HepG2 (cell line): ENCODE results near the gene FRK.

Source experiments
- CBFB ChIP-seq: sonication (generic); formaldehyde crosslinking; IDR thresholded peaks from 2 replicates; pipeline ENCODE4 v1.4.0; 2020; ENCODE audit warnings: missing genetic modification reagents
- RAD51 ChIP-seq: fragments of 450-650 bp; IDR thresholded peaks from 2 replicates; pipeline ENCODE4 v1.6.1; 2016; ENCODE audit warnings: borderline replicate concordance
- XRCC5 ChIP-seq: fragments of 200-400 bp; formaldehyde crosslinking; optimal IDR thresholded peaks from 2 replicates; pipeline ENCODE3; 2017; ENCODE audit warnings: mild to moderate bottlenecking, low read length
- ZGPAT ChIP-seq: IDR thresholded peaks from 2 replicates; pipeline ENCODE4 v1.6.1; 2016; ENCODE audit warnings: mild to moderate bottlenecking
- ZNF205 ChIP-seq: IDR thresholded peaks from 2 replicates; pipeline ENCODE4 v1.6.1; 2018; ENCODE audit warnings: missing biosample characterization, missing genetic modification reagents
- ZNF225 ChIP-seq: sonication (generic); formaldehyde crosslinking; IDR thresholded peaks from 2 replicates; pipeline ENCODE4 v1.4.0; 2020; ENCODE audit warnings: mild to moderate bottlenecking, missing genetic modification reagents
- TF ChIP-seq, protein P1 (sequence below): sonication (generic); formaldehyde crosslinking; IDR thresholded peaks from 2 replicates; pipeline ENCODE4 v1.4.0; 2020; ENCODE audit warnings: missing genetic modification reagents, borderline replicate concordance
- TF ChIP-seq, protein P2 (sequence below): sonication (generic); formaldehyde crosslinking; IDR thresholded peaks from 2 replicates; pipeline ENCODE4 v1.8.0; 2022; ENCODE audit warnings: mild to moderate bottlenecking, missing genetic modification reagents, moderate library complexity
- TF ChIP-seq, protein P3 (sequence below): sonication (generic); formaldehyde crosslinking; IDR thresholded peaks from 2 replicates; pipeline ENCODE4 v1.5.0; 2020; ENCODE audit warnings: mild to moderate bottlenecking, missing genetic modification reagents, moderate library complexity
- TF ChIP-seq, protein P4 (sequence below): IDR thresholded peaks from 2 replicates; pipeline ENCODE4 v1.6.1; 2012; ENCODE audit warnings: inconsistent platforms

DNA sequence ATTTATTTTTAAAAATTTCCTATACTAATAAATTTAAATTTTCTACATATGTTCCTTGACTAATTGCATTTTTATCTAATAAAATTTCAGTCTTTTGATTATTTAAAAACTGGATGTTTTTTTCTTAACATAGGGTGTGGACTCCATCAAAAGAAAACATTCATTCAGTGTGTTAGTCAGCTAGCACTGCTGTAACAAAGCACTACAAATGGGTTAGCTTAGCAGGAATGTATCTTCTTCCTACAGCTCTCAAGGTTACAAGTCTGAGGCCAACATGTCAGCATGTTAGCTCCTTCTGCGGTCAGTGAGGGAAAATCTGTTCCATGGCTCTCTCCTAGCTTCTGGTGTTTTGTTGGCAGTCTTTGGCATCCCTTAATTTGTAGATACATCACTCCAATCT lies 32.5 kb downstream of the FRK start:
- TF ChIP-seq, protein P1, sequence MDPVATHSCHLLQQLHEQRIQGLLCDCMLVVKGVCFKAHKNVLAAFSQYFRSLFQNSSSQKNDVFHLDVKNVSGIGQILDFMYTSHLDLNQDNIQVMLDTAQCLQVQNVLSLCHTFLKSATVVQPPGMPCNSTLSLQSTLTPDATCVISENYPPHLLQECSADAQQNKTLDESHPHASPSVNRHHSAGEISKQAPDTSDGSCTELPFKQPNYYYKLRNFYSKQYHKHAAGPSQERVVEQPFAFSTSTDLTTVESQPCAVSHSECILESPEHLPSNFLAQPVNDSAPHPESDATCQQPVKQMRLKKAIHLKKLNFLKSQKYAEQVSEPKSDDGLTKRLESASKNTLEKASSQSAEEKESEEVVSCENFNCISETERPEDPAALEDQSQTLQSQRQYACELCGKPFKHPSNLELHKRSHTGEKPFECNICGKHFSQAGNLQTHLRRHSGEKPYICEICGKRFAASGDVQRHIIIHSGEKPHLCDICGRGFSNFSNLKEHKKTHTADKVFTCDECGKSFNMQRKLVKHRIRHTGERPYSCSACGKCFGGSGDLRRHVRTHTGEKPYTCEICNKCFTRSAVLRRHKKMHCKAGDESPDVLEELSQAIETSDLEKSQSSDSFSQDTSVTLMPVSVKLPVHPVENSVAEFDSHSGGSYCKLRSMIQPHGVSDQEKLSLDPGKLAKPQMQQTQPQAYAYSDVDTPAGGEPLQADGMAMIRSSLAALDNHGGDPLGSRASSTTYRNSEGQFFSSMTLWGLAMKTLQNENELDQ (CRISPR knock-in tag) = no peak
- TF ChIP-seq RAD51 (no peak), ZGPAT (CRISPR knock-in tag) (no peak), ZNF225 (CRISPR knock-in tag) (no peak), CBFB (no peak), XRCC5 (no peak), ZNF205 (CRISPR knock-in tag) (no peak)
- TF ChIP-seq, protein P2, sequence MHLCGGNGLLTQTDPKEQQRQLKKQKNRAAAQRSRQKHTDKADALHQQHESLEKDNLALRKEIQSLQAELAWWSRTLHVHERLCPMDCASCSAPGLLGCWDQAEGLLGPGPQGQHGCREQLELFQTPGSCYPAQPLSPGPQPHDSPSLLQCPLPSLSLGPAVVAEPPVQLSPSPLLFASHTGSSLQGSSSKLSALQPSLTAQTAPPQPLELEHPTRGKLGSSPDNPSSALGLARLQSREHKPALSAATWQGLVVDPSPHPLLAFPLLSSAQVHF (CRISPR knock-in tag) = no peak
- TF ChIP-seq, protein P3, sequence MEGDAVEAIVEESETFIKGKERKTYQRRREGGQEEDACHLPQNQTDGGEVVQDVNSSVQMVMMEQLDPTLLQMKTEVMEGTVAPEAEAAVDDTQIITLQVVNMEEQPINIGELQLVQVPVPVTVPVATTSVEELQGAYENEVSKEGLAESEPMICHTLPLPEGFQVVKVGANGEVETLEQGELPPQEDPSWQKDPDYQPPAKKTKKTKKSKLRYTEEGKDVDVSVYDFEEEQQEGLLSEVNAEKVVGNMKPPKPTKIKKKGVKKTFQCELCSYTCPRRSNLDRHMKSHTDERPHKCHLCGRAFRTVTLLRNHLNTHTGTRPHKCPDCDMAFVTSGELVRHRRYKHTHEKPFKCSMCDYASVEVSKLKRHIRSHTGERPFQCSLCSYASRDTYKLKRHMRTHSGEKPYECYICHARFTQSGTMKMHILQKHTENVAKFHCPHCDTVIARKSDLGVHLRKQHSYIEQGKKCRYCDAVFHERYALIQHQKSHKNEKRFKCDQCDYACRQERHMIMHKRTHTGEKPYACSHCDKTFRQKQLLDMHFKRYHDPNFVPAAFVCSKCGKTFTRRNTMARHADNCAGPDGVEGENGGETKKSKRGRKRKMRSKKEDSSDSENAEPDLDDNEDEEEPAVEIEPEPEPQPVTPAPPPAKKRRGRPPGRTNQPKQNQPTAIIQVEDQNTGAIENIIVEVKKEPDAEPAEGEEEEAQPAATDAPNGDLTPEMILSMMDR (CRISPR knock-in tag) = no peak
- TF ChIP-seq, protein P4, sequence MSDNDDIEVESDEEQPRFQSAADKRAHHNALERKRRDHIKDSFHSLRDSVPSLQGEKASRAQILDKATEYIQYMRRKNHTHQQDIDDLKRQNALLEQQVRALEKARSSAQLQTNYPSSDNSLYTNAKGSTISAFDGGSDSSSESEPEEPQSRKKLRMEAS = no peak
